CD4-positive, alpha-beta T cell treated with Interferon gamma for 1 hour (primary cell): ENCODE measurements around the gene NDUFB6.
"Not testable (repeated sequence)": the region's sequence is repeated elsewhere in the genome, so short reads cannot be mapped to it uniquely, and the experiment has no call there.

Experiments used
- DNase-seq: peaks from one replicate; pipeline ENCODE4 v3.0.0-alpha.2; 2020

NDUFB6 gene

DNA sequence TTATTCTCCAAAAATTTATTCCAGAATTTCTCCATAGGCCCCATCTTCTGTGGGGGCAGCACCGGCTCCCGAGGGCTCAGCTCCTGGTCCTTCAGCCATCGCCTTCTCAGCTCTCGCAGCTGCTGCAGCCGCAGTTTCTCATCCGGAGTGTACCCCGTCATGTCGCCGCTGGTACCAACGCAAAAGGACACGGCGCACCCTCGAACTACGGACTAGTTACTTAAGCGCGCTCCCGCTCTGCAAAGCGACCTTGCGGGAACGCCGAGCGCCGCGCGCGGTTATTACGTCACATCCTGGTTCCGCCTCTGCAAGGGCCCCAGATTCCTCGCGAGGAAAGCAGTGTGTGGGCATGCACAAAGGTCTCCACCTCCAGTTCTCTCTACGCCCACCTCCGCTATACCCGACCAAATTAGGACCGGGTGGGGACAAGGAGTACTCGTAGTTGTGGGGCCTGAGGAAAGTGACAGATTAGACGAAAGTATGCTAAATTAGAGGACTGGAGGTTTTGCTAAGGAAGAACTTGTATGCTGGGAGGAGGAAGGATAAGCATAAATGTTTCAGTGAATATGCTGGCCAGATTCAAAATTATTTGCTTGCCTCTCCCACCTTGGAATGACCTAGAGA, at the start of gene NDUFB6:
TSS of gene NDUFB6 (minus strand) at position 260 of the 624 bp plus-strand sequence. CDS start at position 161, 99 bp downstream.
- DNase-seq: peak; percentile 93

DNA sequence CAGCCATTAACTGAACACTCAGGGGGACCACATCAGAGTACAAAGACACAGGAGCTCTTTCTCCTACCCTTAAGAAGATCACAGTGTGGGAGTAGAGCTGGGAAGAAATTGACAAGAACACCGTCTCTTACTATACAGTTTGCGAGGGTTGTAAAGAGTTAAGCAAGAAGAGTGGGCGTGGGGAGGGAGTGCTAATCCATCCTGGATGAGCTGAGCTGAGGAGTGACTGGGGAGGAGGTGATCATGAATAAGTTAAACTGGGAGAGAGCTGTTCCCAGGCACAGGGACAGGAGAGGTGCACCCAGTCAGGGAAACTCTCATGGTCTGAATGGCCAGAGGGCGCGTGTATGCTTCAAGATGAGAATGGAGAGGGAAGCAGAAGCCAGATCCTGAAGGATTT, 45.3 kb upstream of the NDUFB6 start:
- DNase-seq: no peak

DNA sequence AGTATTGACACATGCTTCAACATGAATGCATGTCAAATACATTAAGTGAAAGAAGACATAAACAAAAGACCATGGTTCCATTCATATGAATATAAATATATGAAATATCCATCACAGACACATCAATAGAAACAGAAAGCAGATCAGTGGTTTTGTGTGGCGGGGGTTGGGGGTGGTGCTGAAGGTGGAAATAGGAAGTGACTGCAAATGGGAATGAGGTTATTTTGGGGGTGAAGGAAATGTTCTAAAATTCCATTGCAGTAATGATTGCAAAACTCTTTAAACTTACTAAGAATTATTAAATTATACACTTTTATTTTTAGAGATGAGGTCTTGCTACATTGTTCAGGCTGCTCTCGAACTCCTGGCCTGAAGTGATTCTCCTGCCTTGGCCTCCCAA, 33.9 kb upstream of the NDUFB6 start:
- no peak for DNase-seq

DNA sequence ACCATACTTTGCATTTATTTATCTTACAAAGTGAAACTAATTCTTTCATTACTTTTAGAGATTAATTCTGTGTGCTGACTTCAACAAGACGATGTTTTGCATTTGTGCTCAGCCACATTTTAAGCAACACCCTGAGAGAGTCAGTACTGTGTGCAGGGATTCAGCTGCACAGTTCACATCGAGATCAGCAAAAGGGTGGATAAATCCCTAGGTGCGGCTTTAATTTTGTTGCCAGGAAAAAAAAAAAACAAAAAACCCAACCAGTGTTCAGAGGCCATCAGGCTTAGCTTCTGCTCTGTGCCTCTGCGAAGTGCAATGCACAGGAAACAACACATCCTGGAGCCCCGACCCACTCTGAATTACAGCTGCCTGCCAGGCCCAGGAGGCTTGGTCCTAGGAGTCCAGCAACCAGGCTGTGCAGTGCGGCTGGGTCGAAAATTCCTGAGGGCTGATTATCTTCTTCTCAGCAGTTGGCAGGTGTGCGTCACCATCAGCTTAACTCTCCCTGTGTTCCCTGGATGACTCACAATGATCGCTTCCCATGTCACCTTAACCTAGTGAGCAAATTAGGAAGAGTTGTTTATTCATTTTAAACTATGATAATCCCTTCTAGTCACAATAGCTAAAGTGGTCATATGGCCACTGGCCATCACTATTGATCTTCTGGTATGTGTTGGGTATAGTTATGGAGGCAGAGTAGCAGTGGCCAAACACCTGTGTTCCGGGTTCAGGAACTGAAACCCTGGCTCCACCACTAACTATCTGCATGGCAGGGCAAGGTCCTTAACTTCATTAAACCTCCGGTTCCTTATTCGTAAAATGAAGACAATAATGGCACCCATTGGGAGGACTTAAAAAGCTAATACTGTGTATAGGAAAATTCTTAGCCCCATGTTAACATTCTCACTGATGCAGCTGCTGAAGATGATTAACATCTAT, 31.2 kb upstream of the NDUFB6 start:
- DNase-seq: no peak

DNA sequence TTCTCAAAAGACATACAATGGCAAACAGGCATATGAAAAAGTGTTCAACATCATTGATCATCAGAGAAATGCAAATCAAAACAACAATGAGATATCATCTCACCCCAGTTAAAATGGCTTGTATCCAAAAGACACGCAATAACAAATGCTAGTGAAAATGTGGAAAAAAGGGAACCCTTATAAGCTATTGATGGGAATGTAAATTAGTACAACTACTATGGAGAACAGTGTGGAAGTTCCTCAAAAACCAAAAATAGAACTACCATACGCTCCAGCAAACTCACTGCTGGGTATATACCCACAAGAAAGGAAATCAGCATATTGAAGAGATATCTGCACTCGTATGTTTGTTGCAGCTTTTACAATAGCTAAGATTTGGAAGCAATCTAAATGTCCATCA, 26.1 kb upstream of the NDUFB6 start:
- DNase-seq: not testable (repeated sequence)

DNA sequence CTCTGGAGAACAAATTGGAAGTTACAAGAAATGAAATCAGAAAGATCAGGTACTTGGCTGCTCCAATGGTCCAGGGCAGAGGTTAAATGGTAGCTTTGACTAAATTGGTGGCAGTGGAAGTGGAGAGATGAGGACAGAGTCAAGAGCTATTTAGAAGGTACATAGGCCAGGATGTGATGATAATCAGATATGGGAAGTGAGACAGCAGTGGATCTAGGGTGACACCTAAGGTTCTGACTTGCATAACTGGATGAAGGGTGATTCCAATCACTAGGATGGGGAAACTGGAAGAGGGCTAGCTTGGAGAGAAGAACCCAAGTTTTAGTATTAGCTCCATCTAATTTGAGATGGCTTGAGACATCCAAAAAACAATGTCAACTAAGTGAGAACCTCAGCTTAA, 24.0 kb upstream of the NDUFB6 start:
- no peak for DNase-seq

DNA sequence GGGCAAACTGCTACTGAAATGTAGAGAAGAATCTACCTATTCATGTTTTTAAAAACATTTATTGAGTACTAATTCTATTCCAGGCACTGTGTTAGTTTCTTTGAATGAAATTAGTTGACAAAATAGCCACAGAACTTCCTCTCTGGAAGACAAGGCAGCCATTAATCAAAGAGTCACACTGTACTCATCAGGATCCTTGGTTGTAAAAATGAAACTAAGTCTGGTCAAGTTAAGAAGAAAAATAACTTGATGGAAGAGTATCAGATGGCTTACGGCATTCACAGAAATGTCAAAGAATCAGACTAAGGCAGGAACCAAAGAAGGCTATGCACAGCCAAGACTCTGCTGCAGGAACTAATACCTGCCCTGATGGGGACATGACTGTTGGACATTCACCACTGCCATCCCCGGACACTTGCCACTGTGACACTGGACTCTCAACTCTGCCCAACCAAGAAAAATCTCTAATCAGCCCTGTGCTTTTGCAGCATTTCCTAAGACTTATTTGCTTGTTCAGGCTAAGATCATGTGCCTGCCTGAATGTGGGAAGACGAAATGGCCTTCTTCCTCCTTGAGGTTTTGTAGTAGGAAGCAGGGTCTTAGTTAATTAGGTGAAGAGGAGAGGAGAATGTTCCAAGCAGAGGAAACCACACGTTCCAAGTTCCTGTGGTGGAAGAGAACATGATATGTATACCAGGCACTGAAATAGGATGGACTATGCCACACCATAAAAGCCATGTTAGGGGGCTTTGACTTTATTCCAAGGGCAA, 23.3 kb upstream of the NDUFB6 start:
- no peak for DNase-seq

DNA sequence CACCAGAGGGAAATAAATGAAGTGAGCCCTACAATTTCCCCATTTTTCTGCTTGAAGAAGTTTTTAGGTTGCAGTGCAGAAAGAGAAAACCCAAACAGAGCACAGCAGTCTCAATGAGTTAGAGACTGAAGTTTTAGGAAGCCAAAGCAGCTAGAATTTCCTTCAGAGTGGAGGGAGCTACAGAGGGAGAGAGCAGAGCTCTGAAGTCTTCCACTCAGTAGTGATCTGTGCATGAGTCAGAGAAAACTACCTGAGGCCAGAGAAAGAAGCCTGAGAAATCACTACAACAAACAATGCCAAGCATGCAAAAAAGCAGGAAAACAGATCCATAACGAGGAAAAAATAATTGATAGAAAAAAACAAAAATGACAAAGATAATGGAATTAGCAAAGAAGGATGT, 17.9 kb upstream of the NDUFB6 start:
- DNase-seq: no peak

DNA sequence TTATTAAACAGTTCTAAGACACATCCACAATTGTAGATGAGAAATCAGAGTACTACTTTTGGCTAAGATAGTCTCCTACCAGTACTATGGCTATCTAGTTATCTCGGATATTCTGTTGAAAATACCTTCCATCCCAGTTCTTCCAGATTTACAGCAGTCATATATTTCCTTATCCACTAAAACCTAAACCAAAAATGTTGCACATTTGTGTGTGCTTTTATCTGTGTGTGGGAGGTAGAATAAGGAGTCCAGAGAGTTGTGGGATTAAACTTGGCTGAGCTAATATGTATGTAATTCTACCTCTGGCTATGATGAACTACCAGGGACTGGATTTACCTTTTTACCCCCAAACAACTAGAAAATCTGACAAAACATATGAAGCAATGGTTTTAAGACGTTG, 17.5 kb upstream of the NDUFB6 start:
- DNase-seq: no peak

DNA sequence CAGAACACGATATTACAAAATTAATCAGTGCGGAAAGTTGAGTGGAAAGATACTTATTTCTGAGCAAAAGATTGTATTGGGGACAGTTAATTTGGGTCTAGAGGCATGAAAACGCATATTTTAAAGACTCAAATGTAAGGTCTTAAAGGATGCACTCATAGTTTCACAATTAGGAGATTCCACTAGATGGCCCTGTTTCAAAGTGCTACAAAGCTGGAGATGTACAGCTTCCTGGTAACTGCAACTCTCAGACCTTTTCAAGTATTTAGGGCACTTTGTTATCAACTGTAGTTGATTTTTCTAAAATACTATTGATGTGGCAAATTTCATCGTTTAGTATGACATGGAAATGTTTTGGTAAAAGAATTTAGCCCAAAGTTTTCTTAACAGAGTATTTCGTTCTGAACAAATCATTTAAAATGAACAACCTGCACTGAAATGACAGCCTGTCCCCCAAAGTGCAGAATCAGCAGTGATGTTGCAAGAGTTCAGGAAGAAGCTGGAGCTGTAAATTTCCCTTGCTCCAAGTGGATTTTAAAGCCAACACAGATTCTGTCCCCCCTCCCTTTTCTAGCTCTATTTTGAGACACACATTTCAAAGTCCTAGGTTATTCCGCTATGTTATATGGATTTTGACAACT, 16.2 kb upstream of the NDUFB6 start:
- no peak for DNase-seq

DNA sequence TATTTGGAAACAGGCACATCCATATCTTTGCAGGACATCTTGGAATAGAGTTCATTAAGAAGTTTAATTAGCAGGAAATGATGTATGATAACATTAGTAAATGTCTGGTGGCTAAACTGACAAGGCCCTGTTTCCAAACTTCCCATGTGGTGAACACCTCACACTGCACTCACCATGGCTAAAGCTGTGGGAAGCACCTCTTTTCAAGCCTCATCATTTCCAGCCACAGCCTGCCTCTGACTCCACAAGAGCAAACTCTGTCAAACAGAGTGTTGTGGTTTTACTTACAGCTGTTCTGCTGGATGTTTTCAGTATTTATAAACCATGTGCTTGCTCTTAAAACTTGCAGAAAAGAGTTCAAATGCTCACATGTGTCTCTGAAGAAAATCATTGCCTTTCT, 14.9 kb upstream of the NDUFB6 start:
- DNase-seq: no peak

DNA sequence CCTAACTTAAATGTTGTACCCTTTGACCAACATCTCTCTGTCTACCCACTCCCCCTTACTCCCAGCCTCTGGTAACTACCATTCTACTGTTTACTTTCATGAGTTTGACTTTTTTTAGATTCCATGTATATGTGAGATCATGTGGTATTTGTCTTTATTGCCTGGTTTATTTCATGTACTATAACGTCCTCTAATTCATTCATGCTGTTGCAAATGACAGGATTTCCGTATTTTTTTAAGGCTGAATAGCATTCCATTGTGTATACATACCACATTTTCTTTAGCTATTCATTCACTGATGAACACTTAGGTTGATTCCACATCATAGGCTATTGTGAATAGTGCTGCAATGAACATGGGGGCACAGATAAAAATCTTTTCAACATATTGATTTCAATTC, 11.8 kb upstream of the NDUFB6 start:
- DNase-seq: no peak

DNA sequence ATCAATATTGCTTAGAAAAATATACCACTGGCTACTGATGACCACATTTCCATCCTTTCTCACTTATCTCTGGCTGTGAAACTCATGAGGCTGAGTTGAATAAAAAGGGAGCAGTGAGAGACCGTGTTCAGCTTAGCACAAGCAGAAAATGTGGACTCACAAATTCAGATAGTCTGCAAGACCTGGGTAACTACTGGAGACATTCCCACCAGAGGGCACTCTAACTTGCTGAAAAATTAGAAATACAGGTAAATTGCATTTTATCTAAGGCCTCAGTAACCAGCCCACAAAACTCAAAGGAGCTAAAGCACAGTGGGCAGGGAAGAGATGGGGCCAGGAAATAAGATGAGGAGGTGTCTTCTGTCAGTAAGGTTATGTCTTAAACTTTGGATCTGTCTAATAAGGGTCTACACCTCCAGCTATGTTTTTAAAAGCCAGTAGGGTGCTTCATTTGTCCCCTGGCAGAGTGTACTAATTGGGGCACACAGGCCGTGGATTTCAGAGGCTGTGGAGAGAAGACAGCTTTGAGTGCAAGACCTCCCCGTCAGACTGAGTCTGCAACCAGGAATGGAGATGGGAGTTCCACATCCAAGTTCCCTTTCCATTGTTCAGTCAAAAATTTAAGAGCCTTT, 8.7 kb upstream of the NDUFB6 start:
- DNase-seq: no peak

DNA sequence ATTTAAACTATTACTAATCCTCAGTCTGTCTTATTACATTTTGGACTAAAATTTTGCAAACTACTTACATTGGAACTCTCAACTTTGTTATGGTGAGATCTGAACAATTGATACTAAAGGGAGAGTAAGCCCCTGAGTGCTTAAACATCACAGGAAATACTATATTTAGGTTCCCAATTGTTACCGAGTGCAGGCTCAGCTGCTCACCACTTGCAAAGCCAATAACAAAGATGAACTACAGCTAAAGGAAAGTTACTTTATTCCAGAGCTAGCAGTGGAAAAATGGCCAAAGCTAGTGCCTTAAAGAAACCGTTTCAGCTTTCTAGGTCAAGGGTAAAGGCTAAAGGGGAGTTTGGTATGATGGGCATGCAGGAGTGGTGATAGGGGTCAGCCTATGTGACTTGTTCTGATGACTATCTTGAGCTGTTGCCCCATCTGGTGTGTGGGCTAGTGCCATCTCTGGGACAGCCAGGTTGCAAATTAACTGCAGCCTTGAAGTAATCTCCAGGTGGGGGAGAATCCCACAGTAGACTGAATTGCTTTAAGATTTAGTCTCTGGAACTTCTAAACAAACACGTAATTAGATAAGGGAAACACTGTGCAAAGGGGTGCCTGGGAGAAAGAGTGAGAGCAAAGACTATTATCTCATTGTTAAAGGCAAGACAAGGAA, 7.8 kb upstream of the NDUFB6 start:
- DNase-seq: no peak

DNA sequence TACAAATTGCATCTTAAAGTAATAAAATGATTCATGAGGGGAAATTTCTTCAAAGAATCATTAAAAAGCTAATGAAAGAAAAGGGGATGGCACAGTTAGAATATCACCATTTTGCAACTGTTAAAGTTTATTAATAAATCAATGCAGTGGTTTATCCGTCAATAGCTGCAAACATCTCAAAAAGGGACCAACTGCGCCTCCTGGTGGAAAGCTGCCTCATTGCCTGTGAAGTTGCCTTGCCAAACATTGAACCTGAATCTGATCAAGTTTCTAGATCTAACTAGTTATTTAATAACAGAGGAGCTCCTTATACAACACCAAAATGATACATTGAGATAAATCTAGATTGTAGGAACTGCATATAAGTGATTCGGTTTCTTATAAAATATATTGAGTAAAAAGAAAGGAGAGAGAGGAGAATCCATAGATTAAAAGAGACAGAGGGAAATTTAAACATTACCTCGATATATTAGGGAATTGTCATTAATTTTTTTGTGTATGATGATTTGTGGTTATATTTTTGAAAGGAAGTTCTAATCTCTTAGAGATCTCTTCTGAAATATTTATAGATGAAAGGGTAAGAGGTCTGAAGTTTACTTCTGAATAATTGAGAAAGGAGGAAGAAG, 6.9 kb upstream of the NDUFB6 start:
- DNase-seq: peak; percentile 62

DNA sequence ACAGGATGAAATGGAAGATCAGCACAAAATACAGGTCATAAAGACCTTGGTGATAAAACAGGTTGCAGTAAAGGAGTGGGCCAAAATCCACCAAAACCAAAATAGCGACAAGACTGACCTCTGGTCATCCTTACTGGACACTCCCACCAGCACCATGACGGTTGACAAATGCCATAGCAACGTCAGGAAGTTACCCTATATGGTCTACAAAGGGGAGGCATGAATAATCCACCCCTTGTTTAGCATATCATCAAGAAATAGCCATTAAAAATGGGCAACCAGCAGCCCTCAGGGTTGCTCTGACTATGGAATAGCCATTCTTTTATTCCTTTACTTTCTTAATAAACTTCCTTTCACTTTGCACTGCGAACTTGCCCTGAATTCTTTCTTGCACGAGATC, 6.0 kb upstream of the NDUFB6 start:
- no peak for DNase-seq

DNA sequence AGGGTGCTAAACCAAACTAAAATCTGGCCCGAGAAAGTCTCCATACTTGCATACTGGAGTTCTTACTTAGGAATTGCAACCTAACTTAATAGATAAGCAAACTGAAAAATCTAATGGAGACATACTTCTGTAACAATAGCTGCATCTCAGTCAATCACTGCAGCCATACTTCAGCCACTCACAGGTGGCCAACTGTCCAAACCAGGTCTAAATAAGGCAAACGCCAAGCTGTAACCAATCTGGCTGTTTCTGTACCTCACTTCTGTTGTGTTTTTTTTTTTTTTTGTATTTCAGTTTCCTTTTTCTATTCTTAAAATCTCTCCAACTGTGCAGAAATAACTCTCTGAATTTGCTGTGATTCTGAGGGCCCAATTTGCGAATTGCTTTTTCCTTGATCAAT, 4.4 kb upstream of the NDUFB6 start:
- DNase-seq: no peak

DNA sequence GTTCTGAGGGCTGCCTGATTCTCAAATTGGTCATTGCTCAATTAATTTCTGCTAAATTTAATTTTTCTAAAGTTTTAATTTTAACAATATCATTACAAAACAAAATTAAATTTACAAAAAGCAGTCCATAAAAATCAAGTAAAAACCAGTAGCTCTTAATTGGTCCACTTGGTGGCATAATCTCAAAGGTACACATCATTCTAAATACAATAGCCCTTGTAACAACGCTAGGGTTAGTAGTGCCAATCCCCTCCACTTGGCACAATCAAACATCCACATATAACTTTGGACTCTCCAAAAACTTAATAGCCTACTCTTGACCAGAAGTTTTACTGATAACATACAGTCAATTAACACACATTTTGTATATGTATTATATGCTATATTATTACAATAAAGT, 1.9 kb upstream of the NDUFB6 start:
- DNase-seq: no peak

DNA sequence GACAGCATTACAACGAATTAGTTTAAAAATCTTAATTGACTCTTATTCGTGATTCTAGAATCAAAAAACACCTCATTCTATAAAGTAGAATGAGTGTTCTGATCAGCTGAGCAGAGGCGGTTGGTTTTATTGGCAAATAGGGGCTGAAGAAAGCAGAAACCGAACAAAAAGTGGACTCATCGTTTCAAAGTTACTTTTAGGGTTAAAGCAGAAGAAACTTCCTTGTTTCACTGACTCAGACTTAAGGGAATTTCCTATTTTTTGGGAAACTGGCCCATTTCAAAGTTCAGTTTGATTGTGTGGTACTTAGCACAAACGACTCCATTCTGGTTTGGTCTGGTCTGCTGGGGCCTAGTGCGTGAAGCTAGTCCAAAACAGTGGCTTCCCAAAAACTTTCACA, 862 bp upstream of the NDUFB6 start:
- DNase-seq: no peak

DNA sequence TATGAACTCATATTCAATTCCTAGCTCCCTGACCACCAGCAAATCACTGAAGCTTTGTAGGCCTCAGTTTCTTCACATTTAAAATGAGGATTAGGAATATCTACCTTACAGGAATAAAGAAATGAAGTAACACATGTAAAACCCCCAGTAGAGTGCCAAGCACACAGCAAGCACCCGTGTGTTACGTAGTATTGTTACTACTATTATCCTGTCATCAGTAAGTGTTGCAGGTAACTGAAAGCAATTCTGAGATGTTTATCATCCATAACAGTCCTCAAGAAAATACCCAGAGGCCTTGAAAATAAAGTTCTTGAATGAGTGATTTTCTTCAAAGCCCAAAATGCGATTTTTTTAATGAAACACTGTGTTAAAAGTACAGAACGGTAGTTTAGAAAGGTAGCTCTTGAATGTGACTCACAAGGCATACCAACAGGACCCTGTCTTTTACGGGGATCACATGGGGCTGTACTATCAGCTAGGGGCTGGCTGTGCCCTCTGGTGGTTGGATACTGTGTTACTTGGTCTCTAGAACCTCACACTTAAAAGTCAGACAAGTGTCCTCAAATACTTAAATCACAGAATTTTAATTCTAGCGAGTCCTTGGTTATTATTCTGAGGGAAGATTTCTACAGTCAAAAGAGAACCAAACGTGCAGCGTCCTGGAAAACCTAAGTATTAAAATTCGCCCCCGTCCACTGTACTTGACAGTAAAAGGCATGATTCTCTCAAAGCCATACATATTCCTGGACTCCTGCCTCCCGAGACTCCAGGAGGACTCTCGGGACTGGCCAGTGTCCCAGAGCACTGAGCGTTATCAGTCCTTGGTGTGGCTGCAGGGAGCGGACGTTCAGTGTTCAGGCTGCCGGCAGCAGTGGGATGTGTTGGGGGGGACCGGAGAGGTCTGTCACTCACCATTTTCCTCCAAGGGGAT, 725 bp downstream of the NDUFB6 start:
- peak; percentile 78 for DNase-seq
